SK-N-SH treated with all-trans-retinoic acid at 6 μM for 48 hours (cell line): ENCODE measurements around the gene HBS1L.

ENCODE experiments used
- ATAC-seq: fragments of 200-7000 bp; cut with Tn5 transposase; 3 replicates; pipeline ENCODE4 v1.9.1; 2020; ENCODE audit warnings: mild to moderate bottlenecking, moderate library complexity
- ARNTL ChIP-seq: fragments of 450-650 bp; formaldehyde crosslinking; IDR thresholded peaks from 2 replicates; pipeline ENCODE4 v1.5.0; 2020; ENCODE audit warnings: low read depth, mild to moderate bottlenecking, moderate library complexity, borderline replicate concordance
- BACH2 ChIP-seq: fragments of 250-450 bp; sonication (Bioruptor Pico); IDR thresholded peaks from 2 replicates; pipeline ENCODE4 v1.9.0; 2021; ENCODE audit warnings: mild to moderate bottlenecking, borderline replicate concordance
- CSDC2 ChIP-seq: fragments of 250-450 bp; sonication (Bioruptor Pico); IDR thresholded peaks from 2 replicates; pipeline ENCODE4 v1.5.0; 2020; ENCODE audit warnings: mild to moderate bottlenecking, moderate library complexity
- CSRNP3 ChIP-seq: fragments of 250-450 bp; sonication (Bioruptor Pico); IDR thresholded peaks from 2 replicates; pipeline ENCODE4 v1.5.1; 2021; ENCODE audit warnings: mild to moderate bottlenecking, moderate library complexity
- GLIS3 ChIP-seq: fragments of 250-450 bp; sonication (Bioruptor Pico); IDR thresholded peaks from 2 replicates; pipeline ENCODE4 v1.5.0; 2020; ENCODE audit warnings: mild to moderate bottlenecking, moderate library complexity
- ISL1 ChIP-seq: fragments of 250-450 bp; sonication (Bioruptor Pico); IDR thresholded peaks from 2 replicates; pipeline ENCODE4 v2.1.2; 2022; ENCODE audit warnings: mild to moderate bottlenecking, moderate library complexity
- OSR1 ChIP-seq: fragments of 250-450 bp; sonication (Bioruptor Pico); IDR thresholded peaks from 2 replicates; pipeline ENCODE4 v1.8.0; 2022; ENCODE audit warnings: moderate library complexity, mild to moderate bottlenecking, inconsistent platforms
- PATZ1 ChIP-seq: fragments of 250-450 bp; sonication (Bioruptor Pico); IDR thresholded peaks from 2 replicates; pipeline ENCODE4 v1.8.0; 2020; ENCODE audit warnings: mild to moderate bottlenecking, moderate library complexity, borderline replicate concordance
- PPARA ChIP-seq: fragments of 250-450 bp; sonication (Bioruptor Pico); IDR thresholded peaks from 2 replicates; pipeline ENCODE4 v1.5.0; 2020; ENCODE audit warnings: mild to moderate bottlenecking, borderline replicate concordance
- RARB ChIP-seq: fragments of 250-450 bp; sonication (Bioruptor Pico); IDR thresholded peaks from 2 replicates; pipeline ENCODE4 v1.8.0; 2021; ENCODE audit warnings: mild to moderate bottlenecking, moderate library complexity
- SNAI2 ChIP-seq: fragments of 250-450 bp; sonication (Bioruptor Pico); IDR thresholded peaks from 2 replicates; pipeline ENCODE4 v1.5.0; 2020; ENCODE audit warnings: mild to moderate bottlenecking, moderate library complexity
- TCF4 ChIP-seq: fragments of 250-450 bp; sonication (Bioruptor Pico); IDR thresholded peaks from 2 replicates; pipeline ENCODE4 v1.8.0; 2021; ENCODE audit warnings: mild to moderate bottlenecking, moderate library complexity, borderline replicate concordance
- TOX ChIP-seq: fragments of 250-450 bp; sonication (Bioruptor Pico); IDR thresholded peaks from 2 replicates; pipeline ENCODE4 v1.8.0; 2021; ENCODE audit warnings: mild to moderate bottlenecking, moderate library complexity, borderline replicate concordance
- TSHZ2 ChIP-seq: fragments of 250-450 bp; sonication (Bioruptor Pico); IDR thresholded peaks from 2 replicates; pipeline ENCODE4 v1.5.0; 2020; ENCODE audit warnings: mild to moderate bottlenecking, moderate library complexity
- ZC3H10 ChIP-seq: fragments of 250-450 bp; sonication (Bioruptor Pico); IDR thresholded peaks from 2 replicates; pipeline ENCODE4 v1.5.1; 2021; ENCODE audit warnings: mild to moderate bottlenecking, moderate library complexity
- ZFP3 ChIP-seq: fragments of 250-450 bp; sonication (Bioruptor Pico); IDR thresholded peaks from 2 replicates; pipeline ENCODE4 v1.5.0; 2020; ENCODE audit warnings: mild to moderate bottlenecking, moderate library complexity
- ZFP30 ChIP-seq: fragments of 450-650 bp; formaldehyde crosslinking; IDR thresholded peaks from 2 replicates; pipeline ENCODE4 v1.5.0; 2022; ENCODE audit warnings: mild to moderate bottlenecking, moderate library complexity
- ZNF565 ChIP-seq: fragments of 450-650 bp; formaldehyde crosslinking; conservative IDR thresholded peaks from 2 replicates; pipeline ENCODE4 v1.5.0; 2020; ENCODE audit warnings: low read depth, mild to moderate bottlenecking, moderate library complexity
- ZNF70 ChIP-seq: fragments of 450-650 bp; formaldehyde crosslinking; IDR thresholded peaks from 2 replicates; pipeline ENCODE4 v1.5.0; 2020; ENCODE audit warnings: mild to moderate bottlenecking, moderate library complexity
- ZNF8 ChIP-seq: fragments of 450-650 bp; formaldehyde crosslinking; IDR thresholded peaks from 2 replicates; pipeline ENCODE4 v1.5.0; 2020; ENCODE audit warnings: mild to moderate bottlenecking, moderate library complexity

Gene HBS1L

GRCh38 chr6:134956032-134956431 lies 98.6 kb downstream of the HBS1L start:
- no peak for ATAC-seq
- TF ChIP-seq RARB (CRISPR knock-in tag) (no peak), GLIS3 (CRISPR knock-in tag) (no peak), CSRNP3 (CRISPR knock-in tag) (no peak), ARNTL (CRISPR knock-in tag) (no peak), BACH2 (CRISPR knock-in tag) (no peak), TSHZ2 (no peak), ZC3H10 (no peak)

DNA sequence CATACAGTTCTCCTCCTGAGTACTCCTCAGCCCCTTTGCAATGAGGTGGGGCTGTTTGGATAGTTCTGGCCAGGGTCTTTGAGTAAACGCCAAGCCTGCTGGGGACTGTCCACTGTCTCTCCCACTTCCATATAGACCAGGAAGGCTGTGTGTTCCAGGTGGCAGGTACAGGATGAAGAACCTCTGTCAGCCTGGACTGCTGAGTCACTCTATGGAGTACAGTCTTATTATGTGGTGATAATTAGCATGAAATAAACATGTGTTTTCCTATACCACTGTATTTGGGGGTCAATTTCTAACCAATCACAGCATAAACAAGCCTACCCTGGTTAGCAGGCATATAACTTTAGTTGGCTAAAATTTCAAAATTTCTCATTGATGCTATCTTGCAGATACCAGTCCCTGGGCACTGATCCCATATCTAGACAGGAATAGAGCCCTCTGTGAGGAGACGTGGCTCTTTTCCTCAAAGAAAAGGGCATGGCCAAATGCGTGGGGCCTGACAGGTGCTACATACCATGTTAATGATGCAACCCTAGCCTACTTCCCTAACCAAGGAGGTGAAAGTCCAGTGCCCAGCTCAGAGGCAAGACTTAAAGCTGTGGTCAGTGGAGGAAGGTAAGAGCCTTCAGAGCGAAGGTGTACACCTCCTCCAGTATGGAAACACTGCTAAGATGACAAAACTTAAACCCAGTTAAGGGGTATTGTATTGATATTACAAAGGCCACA lies 100.2 kb downstream of the HBS1L start:
- TF ChIP-seq TOX (CRISPR knock-in tag) (no peak), ISL1 (CRISPR knock-in tag) (no peak), CSRNP3 (CRISPR knock-in tag) (no peak), ZC3H10 (no peak), SNAI2 (CRISPR knock-in tag) (no peak), ZFP3 (CRISPR knock-in tag) (no peak), OSR1 (CRISPR knock-in tag) (no peak), RARB (CRISPR knock-in tag) (no peak), TCF4 (CRISPR knock-in tag) (no peak), GLIS3 (CRISPR knock-in tag) (no peak), ZNF8 (CRISPR knock-in tag) (no peak), TSHZ2 (no peak), BACH2 (CRISPR knock-in tag) (no peak), ARNTL (CRISPR knock-in tag) (no peak)
- ATAC-seq, result no peak

GRCh38 chr6:134951494-134952263 lies 102.9 kb downstream of the HBS1L start:
- ATAC-seq, result no peak
- TF ChIP-seq ZFP3 (CRISPR knock-in tag) (no peak), ZC3H10 (no peak), ZFP30 (CRISPR knock-in tag) (no peak), BACH2 (CRISPR knock-in tag) (no peak), ZNF565 (CRISPR knock-in tag) (no peak), GLIS3 (CRISPR knock-in tag) (no peak), CSDC2 (no peak), PATZ1 (no peak), PPARA (CRISPR knock-in tag) (no peak), TSHZ2 (no peak), RARB (CRISPR knock-in tag) (no peak), ARNTL (CRISPR knock-in tag) (no peak), ZNF70 (no peak), SNAI2 (CRISPR knock-in tag) (no peak), TOX (CRISPR knock-in tag) (no peak), TCF4 (CRISPR knock-in tag) (no peak)
